Neural progenitor cell (in vitro differentiated cells): ENCODE data around the gene RAB11FIP5.

ENCODE experiments used
- CTCF ChIP-seq: fragments of 200-600 bp; sonication (generic); IDR thresholded peaks from 2 replicates; pipeline ENCODE4 v1.5.1; 2017; ENCODE audit warnings: antibody characterized with exemption, mild to moderate bottlenecking
- EZH2 ChIP-seq: fragments of 200-600 bp; sonication (generic); IDR thresholded peaks from 2 replicates; pipeline ENCODE4 v1.6.1; 2017; ENCODE audit warnings: antibody characterized with exemption, mild to moderate bottlenecking, moderate library complexity

- TF ChIP-seq CTCF (no peak), EZH2 (no peak)
These were observed 76.0 kb downstream of the RAB11FIP5 start for GRCh38 chr2:73036766-73037165.
